HEK293 (cell line): ENCODE data around the gene MCAT.
A peak's percentile ranks its signal among the peaks of the same experiment; 100 is the strongest.

Experiments
- CTCF ChIA-PET: fragments of 350-600 bp; formaldehyde crosslinking; extraction: SDS; loops from one replicate; lab custom pipeline; 2021; ENCODE audit warnings: antibody characterized with exemption; lab: Yijun Ruan, JAX
- POLR2A ChIA-PET: fragments of 300-600 bp; formaldehyde crosslinking; extraction: SDS; loops from one replicate; lab custom pipeline; 2020; ENCODE audit warnings: antibody characterized with exemption, inconsistent platforms; lab: Yijun Ruan, JAX
- H3K27ac ChIP-seq: fragments of 200-500 bp; sonication (Bioruptor generic); 2 replicates; pipeline ENCODE4 v1.5.1; 2014; ENCODE audit warnings: low read depth, low read length, control low read depth, inconsistent platforms; ENCODE audit errors: extremely low read depth
- H3K36me3 ChIP-seq, 2 experiments: fragments of 200-500 bp in 1 of 2; sonication (Bioruptor generic) in 1 of 2; 1 replicate in 1 of 2; 2 replicates in 1 of 2; pipeline ENCODE4 v1.5.1; 2014 to 2017; ENCODE audit warnings: inconsistent platforms in 2 of 2, low read length in 2 of 2; ENCODE audit not compliant: control insufficient read depth in 2 of 2, insufficient read depth in 1 of 2
- H3K4me1 ChIP-seq: fragments of 200-500 bp; sonication (Bioruptor generic); 2 replicates; pipeline ENCODE4 v1.5.1; 2014; ENCODE audit warnings: mild to moderate bottlenecking, low read length, inconsistent platforms; ENCODE audit not compliant: control insufficient read depth, insufficient read depth
- H3K4me3 ChIP-seq: 2 replicates; pipeline ENCODE4 v1.5.1; 2011; ENCODE audit warnings: low read depth, mild to moderate bottlenecking, control low read depth, low read length, moderate library complexity
- H3K9me3 ChIP-seq: fragments of 200-500 bp; sonication (Bioruptor generic); 2 replicates; pipeline ENCODE4 v1.5.1; 2014; ENCODE audit warnings: low read depth, low read length, inconsistent platforms; ENCODE audit not compliant: control insufficient read depth, insufficient read depth
- BCL11A ChIP-seq: fragments of 450-650 bp; formaldehyde crosslinking; IDR thresholded peaks from 2 replicates; pipeline ENCODE4 v1.5.1; 2016; ENCODE audit warnings: low read depth, missing biosample characterization, missing genetic modification characterization
- EGR2 ChIP-seq: fragments of 450-650 bp; formaldehyde crosslinking; IDR thresholded peaks from 2 replicates; pipeline ENCODE4 v1.5.1; 2016; ENCODE audit warnings: low read depth, missing biosample characterization, missing genetic modification characterization
- GLIS1 ChIP-seq: fragments of 450-650 bp; formaldehyde crosslinking; IDR thresholded peaks from 2 replicates; pipeline ENCODE4 v1.5.1; 2016; ENCODE audit warnings: missing biosample characterization, missing genetic modification characterization
- GLIS2 ChIP-seq: fragments of 450-650 bp; formaldehyde crosslinking; IDR thresholded peaks from 2 replicates; pipeline ENCODE4 v1.5.1; 2016; ENCODE audit warnings: missing biosample characterization, missing genetic modification characterization
- KLF1 ChIP-seq: fragments of 450-650 bp; formaldehyde crosslinking; IDR thresholded peaks from 2 replicates; pipeline ENCODE4 v1.5.1; 2016; ENCODE audit warnings: missing biosample characterization, missing genetic modification characterization
- MEIS1 ChIP-seq: sonication (generic); formaldehyde crosslinking; IDR thresholded peaks from 2 replicates; pipeline ENCODE4 v1.8.1; 2022; ENCODE audit warnings: missing genetic modification reagents, mild to moderate bottlenecking, borderline replicate concordance
- SP2 ChIP-seq: fragments of 450-650 bp; formaldehyde crosslinking; IDR thresholded peaks from 2 replicates; pipeline ENCODE4 v1.5.1; 2016; ENCODE audit warnings: missing biosample characterization, missing genetic modification characterization
- SP3 ChIP-seq: fragments of 450-650 bp; formaldehyde crosslinking; IDR thresholded peaks from 2 replicates; pipeline ENCODE4 v1.5.1; 2016; ENCODE audit warnings: missing biosample characterization, missing genetic modification characterization
- WT1 ChIP-seq: fragments of 450-650 bp; formaldehyde crosslinking; IDR thresholded peaks from 2 replicates; pipeline ENCODE4 v1.5.1; 2016; ENCODE audit warnings: missing biosample characterization, missing genetic modification characterization
- ZBTB20 ChIP-seq: fragments of 450-650 bp; formaldehyde crosslinking; IDR thresholded peaks from 2 replicates; pipeline ENCODE4 v1.5.1; 2016; ENCODE audit warnings: missing biosample characterization, missing genetic modification characterization
- ZBTB48 ChIP-seq: fragments of 450-650 bp; formaldehyde crosslinking; IDR thresholded peaks from 2 replicates; pipeline ENCODE4 v1.5.1; 2016; ENCODE audit warnings: missing biosample characterization, missing genetic modification characterization
- ZFHX2 ChIP-seq: fragments of 450-650 bp; formaldehyde crosslinking; conservative IDR thresholded peaks from 2 replicates; pipeline ENCODE4 v1.5.1; 2016; ENCODE audit warnings: missing biosample characterization, missing genetic modification characterization
- ZNF23 ChIP-seq: fragments of 450-650 bp; formaldehyde crosslinking; IDR thresholded peaks from 2 replicates; pipeline ENCODE4 v1.5.1; 2016; ENCODE audit warnings: missing biosample characterization, missing genetic modification characterization, borderline replicate concordance
- ZNF266 ChIP-seq: fragments of 450-650 bp; formaldehyde crosslinking; IDR thresholded peaks from 2 replicates; pipeline ENCODE4 v1.5.1; 2016; ENCODE audit warnings: missing biosample characterization, missing genetic modification characterization, low read depth
- ZNF292 ChIP-seq: fragments of 450-650 bp; formaldehyde crosslinking; IDR thresholded peaks from 2 replicates; pipeline ENCODE4 v1.5.1; 2016; ENCODE audit warnings: low read depth, missing biosample characterization, missing genetic modification characterization, borderline replicate concordance
- ZNF426 ChIP-seq: fragments of 450-650 bp; formaldehyde crosslinking; IDR thresholded peaks from 2 replicates; pipeline ENCODE4 v1.5.1; 2017; ENCODE audit warnings: missing biosample characterization, missing genetic modification characterization, mild to moderate bottlenecking, inconsistent platforms, moderate library complexity
- ZNF701 ChIP-seq: fragments of 450-650 bp; formaldehyde crosslinking; IDR thresholded peaks from 2 replicates; pipeline ENCODE4 v1.5.1; 2016; ENCODE audit warnings: missing biosample characterization, missing genetic modification characterization
- ZNF747 ChIP-seq: fragments of 450-650 bp; formaldehyde crosslinking; IDR thresholded peaks from 2 replicates; pipeline ENCODE4 v1.5.1; 2016; ENCODE audit warnings: missing biosample characterization, missing genetic modification characterization
- TF ChIP-seq, protein P1 (sequence below): fragments of 450-650 bp; formaldehyde crosslinking; IDR thresholded peaks from 2 replicates; pipeline ENCODE4 v1.5.1; 2016; ENCODE audit warnings: missing biosample characterization, missing genetic modification characterization
- TF ChIP-seq, protein P2 (sequence below): fragments of 450-650 bp; formaldehyde crosslinking; IDR thresholded peaks from 2 replicates; pipeline ENCODE4 v1.5.1; 2016; ENCODE audit warnings: missing biosample characterization, missing genetic modification characterization
- TF ChIP-seq, protein P3 (sequence below): fragments of 450-650 bp; formaldehyde crosslinking; IDR thresholded peaks from 2 replicates; pipeline ENCODE4 v1.5.1; 2017; ENCODE audit warnings: missing biosample characterization, missing genetic modification characterization
- TF ChIP-seq, protein P4 (sequence below): fragments of 450-650 bp; formaldehyde crosslinking; IDR thresholded peaks from 2 replicates; pipeline ENCODE4; 2016; ENCODE audit warnings: missing biosample characterization, missing genetic modification characterization
- TF ChIP-seq, protein P5 (sequence below): fragments of 450-650 bp; formaldehyde crosslinking; IDR thresholded peaks from 2 replicates; pipeline ENCODE4 v1.5.1; 2016; ENCODE audit warnings: missing biosample characterization, missing genetic modification characterization

The MCAT gene

DNA sequence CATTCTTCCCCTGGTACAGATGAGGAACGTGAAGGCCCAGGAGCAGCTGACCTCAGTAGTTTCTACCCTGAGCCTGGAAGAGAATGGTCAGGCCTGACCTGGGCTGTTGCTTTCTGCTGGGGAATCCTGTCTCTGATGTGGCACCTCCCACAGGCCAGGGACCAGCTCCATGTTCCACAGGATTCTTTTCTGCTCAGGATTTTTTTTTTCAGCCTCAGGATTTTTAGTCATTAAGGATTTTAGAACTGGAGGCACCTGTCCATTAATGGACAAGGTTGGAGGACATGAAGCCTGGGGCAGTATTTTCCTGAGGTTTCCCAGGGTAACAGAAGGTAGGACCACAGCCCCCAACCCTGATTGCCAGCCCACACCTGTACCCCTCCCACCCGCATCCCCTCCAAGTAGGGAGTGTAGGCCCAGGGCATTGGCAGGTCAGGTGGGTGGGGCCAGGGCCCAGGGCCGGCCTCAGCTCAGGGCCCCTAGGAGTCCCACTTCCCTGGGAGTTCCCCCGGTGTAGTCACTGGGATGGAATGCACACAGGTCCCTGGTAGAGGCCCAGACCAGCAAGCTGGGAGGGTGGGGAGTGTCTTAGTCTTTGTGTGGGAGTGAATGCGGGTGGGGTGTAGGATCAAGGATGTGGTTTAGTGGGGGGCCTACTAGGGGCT, 16.6 kb downstream of the MCAT start:
- TF ChIP-seq WT1 (tag by site-specific recombination) (peak; percentile 91), GLIS2 (peak; percentile 53), KLF1 (peak; percentile 84), ZNF23 (no peak), EGR2 (tag by site-specific recombination) (peak; percentile 76), MEIS1 (CRISPR knock-in tag) (no peak), GLIS1 (tag by site-specific recombination) (peak; percentile 91), ZFHX2 (tag by site-specific recombination) (peak; percentile 84), ZBTB48 (tag by site-specific recombination) (peak; percentile 83; the same call in 1 of the 2 replicates), ZNF292 (no peak), ZNF426 (tag by site-specific recombination) (no peak), ZBTB20 (peak; percentile 49; the same call in 1 of the 2 replicates), SP3 (tag by site-specific recombination) (peak; percentile 23; the same call in 1 of the 2 replicates), BCL11A (tag by site-specific recombination) (no peak), ZNF747 (tag by site-specific recombination) (no peak), SP2 (tag by site-specific recombination) (peak; percentile 36), ZNF266 (tag by site-specific recombination) (peak; percentile 72; the same call in 1 of the 2 replicates), ZNF701 (tag by site-specific recombination) (no peak)
- TF ChIP-seq, protein P1, sequence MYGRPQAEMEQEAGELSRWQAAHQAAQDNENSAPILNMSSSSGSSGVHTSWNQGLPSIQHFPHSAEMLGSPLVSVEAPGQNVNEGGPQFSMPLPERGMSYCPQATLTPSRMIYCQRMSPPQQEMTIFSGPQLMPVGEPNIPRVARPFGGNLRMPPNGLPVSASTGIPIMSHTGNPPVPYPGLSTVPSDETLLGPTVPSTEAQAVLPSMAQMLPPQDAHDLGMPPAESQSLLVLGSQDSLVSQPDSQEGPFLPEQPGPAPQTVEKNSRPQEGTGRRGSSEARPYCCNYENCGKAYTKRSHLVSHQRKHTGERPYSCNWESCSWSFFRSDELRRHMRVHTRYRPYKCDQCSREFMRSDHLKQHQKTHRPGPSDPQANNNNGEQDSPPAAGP (tag by site-specific recombination): peak; percentile 21; the same call in 1 of the 2 replicates
- TF ChIP-seq, protein P2, sequence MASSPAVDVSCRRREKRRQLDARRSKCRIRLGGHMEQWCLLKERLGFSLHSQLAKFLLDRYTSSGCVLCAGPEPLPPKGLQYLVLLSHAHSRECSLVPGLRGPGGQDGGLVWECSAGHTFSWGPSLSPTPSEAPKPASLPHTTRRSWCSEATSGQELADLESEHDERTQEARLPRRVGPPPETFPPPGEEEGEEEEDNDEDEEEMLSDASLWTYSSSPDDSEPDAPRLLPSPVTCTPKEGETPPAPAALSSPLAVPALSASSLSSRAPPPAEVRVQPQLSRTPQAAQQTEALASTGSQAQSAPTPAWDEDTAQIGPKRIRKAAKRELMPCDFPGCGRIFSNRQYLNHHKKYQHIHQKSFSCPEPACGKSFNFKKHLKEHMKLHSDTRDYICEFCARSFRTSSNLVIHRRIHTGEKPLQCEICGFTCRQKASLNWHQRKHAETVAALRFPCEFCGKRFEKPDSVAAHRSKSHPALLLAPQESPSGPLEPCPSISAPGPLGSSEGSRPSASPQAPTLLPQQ: no peak
- TF ChIP-seq, protein P3, sequence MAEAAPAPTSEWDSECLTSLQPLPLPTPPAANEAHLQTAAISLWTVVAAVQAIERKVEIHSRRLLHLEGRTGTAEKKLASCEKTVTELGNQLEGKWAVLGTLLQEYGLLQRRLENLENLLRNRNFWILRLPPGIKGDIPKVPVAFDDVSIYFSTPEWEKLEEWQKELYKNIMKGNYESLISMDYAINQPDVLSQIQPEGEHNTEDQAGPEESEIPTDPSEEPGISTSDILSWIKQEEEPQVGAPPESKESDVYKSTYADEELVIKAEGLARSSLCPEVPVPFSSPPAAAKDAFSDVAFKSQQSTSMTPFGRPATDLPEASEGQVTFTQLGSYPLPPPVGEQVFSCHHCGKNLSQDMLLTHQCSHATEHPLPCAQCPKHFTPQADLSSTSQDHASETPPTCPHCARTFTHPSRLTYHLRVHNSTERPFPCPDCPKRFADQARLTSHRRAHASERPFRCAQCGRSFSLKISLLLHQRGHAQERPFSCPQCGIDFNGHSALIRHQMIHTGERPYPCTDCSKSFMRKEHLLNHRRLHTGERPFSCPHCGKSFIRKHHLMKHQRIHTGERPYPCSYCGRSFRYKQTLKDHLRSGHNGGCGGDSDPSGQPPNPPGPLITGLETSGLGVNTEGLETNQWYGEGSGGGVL (tag by site-specific recombination): peak; percentile 13; the same call in 1 of the 2 replicates
- TF ChIP-seq, protein P4, sequence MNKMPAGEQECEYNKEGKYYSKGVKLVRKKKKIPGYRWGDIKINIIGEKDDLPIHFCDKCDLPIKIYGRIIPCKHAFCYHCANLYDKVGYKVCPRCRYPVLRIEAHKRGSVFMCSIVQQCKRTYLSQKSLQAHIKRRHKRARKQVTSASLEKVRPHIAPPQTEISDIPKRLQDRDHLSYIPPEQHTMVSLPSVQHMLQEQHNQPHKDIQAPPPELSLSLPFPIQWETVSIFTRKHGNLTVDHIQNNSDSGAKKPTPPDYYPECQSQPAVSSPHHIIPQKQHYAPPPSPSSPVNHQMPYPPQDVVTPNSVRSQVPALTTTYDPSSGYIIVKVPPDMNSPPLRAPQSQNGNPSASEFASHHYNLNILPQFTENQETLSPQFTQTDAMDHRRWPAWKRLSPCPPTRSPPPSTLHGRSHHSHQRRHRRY (tag by site-specific recombination): no peak
- TF ChIP-seq, protein P5, sequence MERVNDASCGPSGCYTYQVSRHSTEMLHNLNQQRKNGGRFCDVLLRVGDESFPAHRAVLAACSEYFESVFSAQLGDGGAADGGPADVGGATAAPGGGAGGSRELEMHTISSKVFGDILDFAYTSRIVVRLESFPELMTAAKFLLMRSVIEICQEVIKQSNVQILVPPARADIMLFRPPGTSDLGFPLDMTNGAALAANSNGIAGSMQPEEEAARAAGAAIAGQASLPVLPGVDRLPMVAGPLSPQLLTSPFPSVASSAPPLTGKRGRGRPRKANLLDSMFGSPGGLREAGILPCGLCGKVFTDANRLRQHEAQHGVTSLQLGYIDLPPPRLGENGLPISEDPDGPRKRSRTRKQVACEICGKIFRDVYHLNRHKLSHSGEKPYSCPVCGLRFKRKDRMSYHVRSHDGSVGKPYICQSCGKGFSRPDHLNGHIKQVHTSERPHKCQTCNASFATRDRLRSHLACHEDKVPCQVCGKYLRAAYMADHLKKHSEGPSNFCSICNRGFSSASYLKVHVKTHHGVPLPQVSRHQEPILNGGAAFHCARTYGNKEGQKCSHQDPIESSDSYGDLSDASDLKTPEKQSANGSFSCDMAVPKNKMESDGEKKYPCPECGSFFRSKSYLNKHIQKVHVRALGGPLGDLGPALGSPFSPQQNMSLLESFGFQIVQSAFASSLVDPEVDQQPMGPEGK (tag by site-specific recombination): peak; percentile 73
- POLR2A ChIA-PET: interaction anchor here (0.6 to 2.2 kb wide), 4 partner anchors 22 to 1018 kb away, joined by 3 to 7 read pairs (median 5); partner anchors contain the start of gene TTLL12
- peaks cover 4 to 8% of the 10 kb centered on the region in 2 experiments; a peak in 2 of 3 replicates for H3K36me3 ChIP-seq
- H3K9me3 ChIP-seq: no peaks in the 10 kb centered on the region
- H3K4me3 ChIP-seq: no peak overlapping the region
- H3K4me1 ChIP-seq: peaks cover 3% of the 10 kb centered on the region
- CTCF ChIA-PET: interaction anchor here (0.5 to 1.7 kb wide), 6 partner anchors 9 to 369 kb away, joined by 3 to 7 read pairs (median 6); no protein-coding TSS in a partner anchor
- H3K27ac ChIP-seq: no peak overlapping the region
